Right atrium auricular region (tissue), 2 donors: ENCODE data around the gene IGFN1. TPM values are rescaled to one million over a fixed set of nuclear protein-coding genes. Genes with fewer than 3 reads are reported as not detected.
"Not testable (repeated sequence)": the region's sequence is repeated elsewhere in the genome, so short reads cannot be mapped to it uniquely, and the experiment has no call there.

Experiments
- DNase-seq: peaks from one replicate; pipeline ENCODE4 v3.0.0-alpha.2; 2019; ENCODE audit warnings: low spot score
- H3K27ac ChIP-seq, 2 donors: fragments of 200-600 bp; sonication (generic); 1 replicate in 1 of 2; 2 replicates in 1 of 2; pipeline ENCODE4 v1.5.1; 2016 to 2019
- H3K27me3 ChIP-seq, 2 donors: fragments of 200-600 bp; sonication (generic); one replicate each; pipeline versions ENCODE4 v1.5.1 to v1.6.0; 2017 to 2019
- H3K36me3 ChIP-seq: fragments of 200-600 bp; sonication (generic); one replicate; pipeline ENCODE4 v1.5.1; 2016
- H3K4me1 ChIP-seq, 2 donors: fragments of 200-600 bp; sonication (generic); one replicate each; pipeline versions ENCODE4 v1.5.1 to v1.6.0; 2017 to 2019
- H3K4me3 ChIP-seq, 2 donors: fragments of 200-600 bp; sonication (generic); 1 replicate in 1 of 2; 2 replicates in 1 of 2; pipeline ENCODE4 v1.5.1; 2017 to 2019; ENCODE audit warnings: mild to moderate bottlenecking in 1 of 2, moderate library complexity in 1 of 2
- H3K9me3 ChIP-seq, 2 donors: fragments of 200-600 bp; sonication (generic); one replicate each; pipeline ENCODE4 v1.5.1; 2019
- total RNA-seq, 2 donors: library from RNA; depleted of rRNA; stranded (reverse); fragments of >200 nt; gene quantifications; one replicate each; pipeline ENCODE4 v1.1.0, GENCODE V29; 2016
- TF ChIP-seq, protein P1 (sequence below), 2 donors: fragments of 200-600 bp; sonication (generic); IDR thresholded peaks; one replicate each; pipeline ENCODE4 v1.5.1; 2019; ENCODE audit warnings: antibody characterized with exemption in 2 of 2

Gene IGFN1
- total RNA-seq, 2 donors from 2014 or later, result not detected

DNA sequence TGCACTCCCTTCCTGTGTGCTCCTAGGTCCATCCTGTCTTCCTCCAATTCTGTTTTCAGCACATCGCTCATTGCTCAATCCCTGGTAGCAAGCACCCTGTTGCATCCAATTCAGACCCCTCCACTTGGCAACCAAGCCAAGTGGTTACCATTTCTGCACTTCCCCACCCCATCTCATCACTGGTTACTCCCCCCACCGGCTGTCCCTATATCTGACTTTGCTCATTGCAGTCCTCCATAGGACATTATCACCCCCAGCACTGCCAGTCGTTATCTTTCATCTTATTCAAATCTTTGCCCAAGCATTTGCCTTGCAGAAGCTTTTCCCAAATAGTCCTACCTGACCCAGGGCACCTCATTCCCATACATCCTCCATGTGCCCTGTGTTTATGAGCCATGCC lies 34.3 kb upstream of the IGFN1 start:
- TF ChIP-seq, protein P1, sequence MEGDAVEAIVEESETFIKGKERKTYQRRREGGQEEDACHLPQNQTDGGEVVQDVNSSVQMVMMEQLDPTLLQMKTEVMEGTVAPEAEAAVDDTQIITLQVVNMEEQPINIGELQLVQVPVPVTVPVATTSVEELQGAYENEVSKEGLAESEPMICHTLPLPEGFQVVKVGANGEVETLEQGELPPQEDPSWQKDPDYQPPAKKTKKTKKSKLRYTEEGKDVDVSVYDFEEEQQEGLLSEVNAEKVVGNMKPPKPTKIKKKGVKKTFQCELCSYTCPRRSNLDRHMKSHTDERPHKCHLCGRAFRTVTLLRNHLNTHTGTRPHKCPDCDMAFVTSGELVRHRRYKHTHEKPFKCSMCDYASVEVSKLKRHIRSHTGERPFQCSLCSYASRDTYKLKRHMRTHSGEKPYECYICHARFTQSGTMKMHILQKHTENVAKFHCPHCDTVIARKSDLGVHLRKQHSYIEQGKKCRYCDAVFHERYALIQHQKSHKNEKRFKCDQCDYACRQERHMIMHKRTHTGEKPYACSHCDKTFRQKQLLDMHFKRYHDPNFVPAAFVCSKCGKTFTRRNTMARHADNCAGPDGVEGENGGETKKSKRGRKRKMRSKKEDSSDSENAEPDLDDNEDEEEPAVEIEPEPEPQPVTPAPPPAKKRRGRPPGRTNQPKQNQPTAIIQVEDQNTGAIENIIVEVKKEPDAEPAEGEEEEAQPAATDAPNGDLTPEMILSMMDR (IDR thresholded peaks at IDR 0.05), result no peak
- Histone ChIP-seq H3K27me3 (no peaks in the 10 kb centered on the region), H3K9me3 (no peaks in the 10 kb centered on the region), H3K4me1 (peaks cover 0 to 20% of the 10 kb centered on the region in 2 donors), H3K4me3 (no peak overlapping the region), H3K27ac (no peak overlapping the region), H3K36me3 (peaks cover 4% of the 10 kb centered on the region)
- no peak for DNase-seq

DNA sequence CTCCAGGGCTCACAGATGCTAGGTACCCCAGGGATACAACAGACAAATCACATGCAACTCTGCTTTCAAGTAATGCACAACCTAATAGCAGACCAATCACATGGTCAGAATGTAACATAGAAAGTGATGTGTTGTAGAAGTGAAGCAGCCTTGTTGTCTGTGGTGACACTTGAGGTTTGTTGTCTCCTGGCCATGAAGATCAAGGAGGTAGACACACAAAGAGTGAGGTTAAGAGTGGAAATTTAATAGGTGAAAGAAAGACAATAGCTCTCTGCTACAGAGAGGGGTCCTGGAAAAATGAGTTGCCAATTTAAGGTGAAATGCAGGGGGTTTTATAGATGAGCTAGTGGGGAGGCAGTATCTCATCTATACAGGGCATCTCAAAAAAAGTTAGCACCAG lies 33.8 kb upstream of the IGFN1 start:
- no peaks in the 10 kb centered on the region for H3K36me3 ChIP-seq
- H3K4me1 ChIP-seq, result peaks cover 0 to 20% of the 10 kb centered on the region in 2 donors
- no peaks in the 10 kb centered on the region for H3K27me3 ChIP-seq
- no peaks in the 10 kb centered on the region for H3K9me3 ChIP-seq
- H3K27ac ChIP-seq, result no peak overlapping the region
- no peak overlapping the region for H3K4me3 ChIP-seq
- TF ChIP-seq, protein P1 (IDR thresholded peaks at IDR 0.05), result no peak
- no peak for DNase-seq

DNA sequence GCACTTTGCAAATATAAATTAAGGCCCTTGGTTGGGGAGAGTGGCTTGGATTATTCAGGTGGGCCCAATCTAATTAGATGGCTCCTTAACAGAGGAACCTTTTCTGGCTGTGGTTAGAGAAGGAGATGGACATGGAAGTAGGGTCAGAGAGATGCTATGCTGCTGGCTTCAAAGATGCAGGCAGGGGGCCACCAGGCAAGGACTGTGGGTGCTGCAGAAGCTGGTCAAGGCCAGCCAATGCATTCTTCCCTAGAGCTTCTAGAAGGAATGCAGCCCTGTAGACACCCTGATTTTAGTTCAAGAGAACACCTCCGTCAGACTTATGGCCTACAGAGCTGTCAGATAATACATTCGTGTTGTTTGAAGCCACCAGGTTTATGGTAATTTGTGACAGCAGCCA lies 32.7 kb upstream of the IGFN1 start:
- Histone ChIP-seq H3K27ac (no peak overlapping the region), H3K9me3 (no peaks in the 10 kb centered on the region), H3K4me1 (peaks cover 0 to 18% of the 10 kb centered on the region in 2 donors), H3K27me3 (no peaks in the 10 kb centered on the region), H3K36me3 (no peaks in the 10 kb centered on the region), H3K4me3 (no peak overlapping the region)
- TF ChIP-seq, protein P1 (IDR thresholded peaks at IDR 0.05), result no peak
- DNase-seq, result no peak

DNA sequence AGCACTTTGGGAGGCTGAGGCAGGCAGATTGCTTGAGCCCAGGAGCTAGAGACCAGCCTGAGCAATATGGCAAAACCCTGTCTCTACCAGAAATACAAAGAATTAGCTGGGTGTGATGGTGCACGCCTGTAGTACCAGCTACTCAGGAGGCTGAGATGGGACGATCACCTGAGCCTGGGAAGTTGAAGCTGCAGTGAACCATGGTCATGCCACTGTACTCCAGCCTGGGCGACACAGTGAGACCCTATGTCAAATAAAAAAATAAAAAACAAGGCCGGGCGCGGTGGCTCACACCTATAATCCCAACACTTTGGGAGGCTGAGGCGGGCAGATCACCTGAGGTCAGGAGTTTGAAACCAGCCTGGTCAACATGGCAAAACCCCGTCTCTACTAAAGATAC lies 27.6 kb upstream of the IGFN1 start:
- H3K4me1 ChIP-seq, H3K27me3 ChIP-seq, H3K27ac ChIP-seq, DNase-seq, H3K4me3 ChIP-seq, H3K9me3 ChIP-seq, H3K36me3 ChIP-seq: not testable (repeated sequence)

DNA sequence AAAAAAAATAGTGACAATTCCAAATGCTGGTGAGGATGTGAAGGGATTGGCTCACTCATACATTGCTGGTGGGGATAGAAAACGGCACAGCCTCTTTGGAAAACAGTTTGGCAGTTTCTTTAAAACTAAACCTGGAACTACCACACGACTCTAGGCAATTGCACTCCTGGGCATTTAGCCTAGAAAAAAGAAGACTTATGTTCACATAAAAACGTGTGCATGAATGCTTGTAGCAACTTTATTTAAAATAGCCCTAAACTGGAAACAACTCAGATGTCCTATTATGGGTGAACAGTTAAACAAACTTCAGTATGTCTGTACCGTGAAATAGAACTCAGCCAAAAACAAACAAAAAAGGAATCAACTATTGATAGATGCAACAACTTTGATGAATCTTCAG lies 26.9 kb upstream of the IGFN1 start:
- H3K4me1 ChIP-seq, result no peaks in the 10 kb centered on the region
- H3K27ac ChIP-seq, result no peak overlapping the region
- H3K9me3 ChIP-seq, result no peaks in the 10 kb centered on the region
- no peaks in the 10 kb centered on the region for H3K27me3 ChIP-seq
- H3K4me3 ChIP-seq, result no peak overlapping the region
- TF ChIP-seq, protein P1 (IDR thresholded peaks at IDR 0.05), result no peak
- no peak for DNase-seq
- H3K36me3 ChIP-seq, result no peaks in the 10 kb centered on the region

DNA sequence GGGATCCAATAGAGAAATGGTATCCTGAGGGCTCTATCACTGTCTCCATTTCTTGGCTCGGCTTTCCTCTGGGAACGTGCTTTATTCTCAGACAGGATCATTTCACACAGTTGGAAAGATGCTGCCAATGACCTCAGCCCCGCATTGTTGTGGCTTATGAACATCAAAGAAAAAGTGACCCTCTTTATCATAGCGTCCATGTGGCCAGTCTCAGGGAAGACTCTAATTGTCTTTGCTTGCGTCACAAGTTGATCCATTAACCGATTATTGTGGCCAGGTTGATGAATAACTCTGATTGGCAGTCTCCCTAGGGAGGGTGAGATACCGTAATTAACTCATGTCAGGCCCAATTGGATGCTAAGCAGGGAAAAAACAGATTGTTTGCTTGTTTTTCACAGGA lies 26.0 kb upstream of the IGFN1 start:
- Histone ChIP-seq H3K4me3 (no peak overlapping the region), H3K27ac (no peak overlapping the region), H3K9me3 (no peaks in the 10 kb centered on the region), H3K4me1 (no peaks in the 10 kb centered on the region), H3K36me3 (no peaks in the 10 kb centered on the region), H3K27me3 (no peaks in the 10 kb centered on the region)
- no peak for DNase-seq
- TF ChIP-seq, protein P1 (IDR thresholded peaks at IDR 0.05), result no peak
